Common myeloid progenitor, CD34-positive (primary cell): ENCODE results near the gene PPL.

ENCODE experiments used
- CTCF ChIA-PET: fragments of 350-600 bp; sonication (Branson Sonifier 250); formaldehyde crosslinking; loops from one replicate; lab custom pipeline; 2021; ENCODE audit warnings: antibody characterized with exemption; lab: Charles Lee
- POLR2A ChIA-PET: fragments of 350-600 bp; sonication (Branson Sonifier 250); formaldehyde crosslinking; loops from one replicate; lab custom pipeline; 2021; ENCODE audit warnings: antibody characterized with exemption; lab: Charles Lee
- DNase-seq, 3 donors: peaks; one replicate each; pipeline versions ENCODE4 v3.0.0 to v3.0.0-alpha.2; 2013
- H3K27ac ChIP-seq, 2 experiments: 1 replicate in 1 of 2; 2 replicates in 1 of 2; pipeline ENCODE4 v1.7.0; 2013; ENCODE audit warnings: inconsistent platforms in 2 of 2, low read length in 2 of 2, mild to moderate bottlenecking in 2 of 2, low read depth in 1 of 2, moderate library complexity in 1 of 2; ENCODE audit not compliant: severe bottlenecking in 2 of 2, insufficient read depth in 1 of 2, poor library complexity in 1 of 2
- H3K27me3 ChIP-seq, 5 experiments: replicated peaks in 2 of 5; 1 replicate in 3 of 5; 2 replicates in 2 of 5; pipeline versions ENCODE4 v1.6.1 to v1.7.0; 2013; ENCODE audit warnings: low read length in 4 of 5, mild to moderate bottlenecking in 2 of 5, moderate library complexity in 2 of 5, inconsistent platforms in 1 of 5; ENCODE audit not compliant: insufficient read depth in 5 of 5, control insufficient read depth in 4 of 5
- H3K36me3 ChIP-seq, 4 experiments: 1 replicate in 2 of 4; 2 replicates in 2 of 4; pipeline versions ENCODE4 v1.6.1 to v1.7.0; 2013; ENCODE audit warnings: low read length in 3 of 4, control low read depth in 1 of 4, mild to moderate bottlenecking in 1 of 4; ENCODE audit not compliant: control insufficient read depth in 4 of 4, insufficient read depth in 4 of 4
- H3K4me1 ChIP-seq, 4 experiments: 1 replicate in 3 of 4; 2 replicates in 1 of 4; pipeline versions ENCODE4 v1.6.1 to v1.7.1; 2013; ENCODE audit warnings: low read length in 3 of 4, mild to moderate bottlenecking in 3 of 4, control low read depth in 1 of 4, inconsistent platforms in 1 of 4, moderate library complexity in 1 of 4; ENCODE audit not compliant: control insufficient read depth in 4 of 4, insufficient read depth in 4 of 4; ENCODE audit errors: control extremely low read depth in 1 of 4
- H3K4me3 ChIP-seq, 7 experiments: 1 replicate in 4 of 7; 2 replicates in 3 of 7; pipeline versions ENCODE4 v1.5.1 to v1.7.0; 2013; ENCODE audit warnings: mild to moderate bottlenecking in 7 of 7, low read length in 6 of 7, moderate library complexity in 6 of 7, inconsistent platforms in 2 of 7, low read depth in 2 of 7, control low read depth in 1 of 7; ENCODE audit not compliant: insufficient read depth in 4 of 7, control insufficient read depth in 1 of 7; ENCODE audit errors: extremely low read depth in 1 of 7
- H3K9me3 ChIP-seq, 5 experiments: 1 replicate in 4 of 5; 2 replicates in 1 of 5; pipeline versions ENCODE4 v1.6.1 to v1.7.1; 2013; ENCODE audit warnings: low read length in 4 of 5, mild to moderate bottlenecking in 2 of 5, inconsistent platforms in 1 of 5, low read depth in 1 of 5, moderate library complexity in 1 of 5; ENCODE audit not compliant: control insufficient read depth in 4 of 5, insufficient read depth in 2 of 5; ENCODE audit errors: control extremely low read depth in 1 of 5
- WGBS: methylation state at CpG from one replicate; pipeline ENCODE4 v1.1.5; 2013; ENCODE audit not compliant: insufficient coverage; 5-methylcytosine and 5-hydroxymethylcytosine counted together

Gene PPL

GRCh38 chr16:4979736-4980660, 43.0 kb upstream of the PPL start:
- Histone ChIP-seq H3K27me3 (peaks cover 0 to 13% (median 6%) of the 10 kb centered on the region in 5 experiments), H3K9me3 (peaks cover 0 to 4% (median 0%) of the 10 kb centered on the region in 5 experiments), H3K27ac (no peak overlapping the region), H3K4me1 (peaks cover 0 to 14% (median 6%) of the 10 kb centered on the region in 4 experiments), H3K36me3 (no peaks in the 10 kb centered on the region), H3K4me3 (no peak overlapping the region)
- peak; percentile 43 to 80 (median 68) for DNase-seq
- ChIA-PET CTCF (interaction anchor here (1.5 kb wide), 1 partner anchor 16 kb away, joined by 3 read pairs; no protein-coding TSS in a partner anchor), POLR2A (no interaction called here)
- WGBS: 65% methylated on average over 21 of the region's 25 CpGs

GRCh38 chr16:4979164-4979563, 42.2 kb upstream of the PPL start:
- CTCF ChIA-PET: interaction anchor here (1.5 kb wide), 1 partner anchor 15 kb away, joined by 3 read pairs; no protein-coding TSS in a partner anchor
- DNase-seq: no peak
- Histone ChIP-seq H3K4me3 (no peak overlapping the region), H3K9me3 (peaks cover 0 to 3% (median 0%) of the 10 kb centered on the region in 5 experiments), H3K27ac (no peak overlapping the region), H3K27me3 (peaks cover 0 to 9% (median 6%) of the 10 kb centered on the region in 5 experiments), H3K4me1 (peaks cover 0 to 14% (median 6%) of the 10 kb centered on the region in 4 experiments), H3K36me3 (no peaks in the 10 kb centered on the region)
- 90% methylated on average over 7 of the region's 7 CpGs for WGBS
- POLR2A ChIA-PET: no interaction called here

GRCh38 chr16:4976611-4977145, 39.7 kb upstream of the PPL start:
- no peak for DNase-seq
- POLR2A ChIA-PET: no interaction called here

GRCh38 chr16:4976079-4976478, 39.1 kb upstream of the PPL start:
- Histone ChIP-seq H3K27me3 (peaks cover 0 to 8% (median 2%) of the 10 kb centered on the region in 5 experiments), H3K9me3 (peaks cover 0 to 3% (median 0%) of the 10 kb centered on the region in 5 experiments), H3K4me3 (no peak overlapping the region), H3K4me1 (peaks cover 0 to 27% (median 6%) of the 10 kb centered on the region in 4 experiments), H3K36me3 (no peaks in the 10 kb centered on the region), H3K27ac (no peak overlapping the region)
- WGBS: 100% methylated on average over 1 of the region's 2 CpGs
- ChIA-PET CTCF (interaction anchor here (1.0 to 2.6 kb wide), 2 partner anchors 17 to 27 kb away, joined by 3 to 10 read pairs; partner anchors contain the start of gene SEC14L5), POLR2A (no interaction called here)
- DNase-seq: peak; percentile 39 to 82 (median 73)

More at GRCh38 chr16:4976611-4977145, 39.7 kb upstream of the PPL start:
- Histone ChIP-seq H3K27me3 (peaks cover 0 to 8% (median 2%) of the 10 kb centered on the region in 5 experiments), H3K4me1 (peaks cover 0 to 27% (median 6%) of the 10 kb centered on the region in 4 experiments), H3K4me3 (no peak overlapping the region), H3K9me3 (peaks cover 0 to 3% (median 0%) of the 10 kb centered on the region in 5 experiments), H3K36me3 (no peaks in the 10 kb centered on the region), H3K27ac (no peak overlapping the region)
- CTCF ChIA-PET: interaction anchor here (1.0 to 2.6 kb wide), 2 partner anchors 18 to 28 kb away, joined by 3 to 10 read pairs; partner anchors contain the start of gene SEC14L5
- WGBS: 100% methylated on average over 4 of the region's 5 CpGs

- H3K9me3 ChIP-seq: peaks cover 0 to 3% (median 0%) of the 10 kb centered on the region in 5 experiments
- peaks cover 0 to 27% (median 3%) of the 10 kb centered on the region in 4 experiments for H3K4me1 ChIP-seq
- POLR2A ChIA-PET: no interaction called here
- no peak overlapping the region for H3K27ac ChIP-seq
- H3K27me3 ChIP-seq: peaks cover 0 to 5% (median 0%) of the 10 kb centered on the region in 5 experiments
- WGBS: 86% methylated on average over 6 of the region's 8 CpGs
- H3K36me3 ChIP-seq: no peaks in the 10 kb centered on the region
- peak; percentile 34 to 85 (median 77) for DNase-seq
- no peak overlapping the region for H3K4me3 ChIP-seq
- CTCF ChIA-PET: interaction anchor here (0.9 kb wide), 1 partner anchor 17 kb away, joined by 3 read pairs; no protein-coding TSS in a partner anchor
Measured at GRCh38 chr16:4972938-4973587, 36.1 kb upstream of the PPL start.

GRCh38 chr16:4970010-4970409, 33.1 kb upstream of the PPL start:
- WGBS: 74% methylated on average over 3 of the region's 3 CpGs
- CTCF ChIA-PET: no interaction called here

More at GRCh38 chr16:4970010-4970409, 33.1 kb upstream of the PPL start:
- POLR2A ChIA-PET: no interaction called here
- DNase-seq: no peak
- H3K27ac ChIP-seq: no peak overlapping the region
- no peaks in the 10 kb centered on the region for H3K36me3 ChIP-seq
- peaks cover 0 to 13% (median 0%) of the 10 kb centered on the region in 4 experiments for H3K4me1 ChIP-seq
- peaks cover 0 to 5% (median 0%) of the 10 kb centered on the region in 5 experiments for H3K27me3 ChIP-seq
- no peak overlapping the region for H3K4me3 ChIP-seq
- H3K9me3 ChIP-seq: peaks cover 0 to 3% (median 0%) of the 10 kb centered on the region in 5 experiments
